ENCODE data around the gene FRMD3.

DNA sequence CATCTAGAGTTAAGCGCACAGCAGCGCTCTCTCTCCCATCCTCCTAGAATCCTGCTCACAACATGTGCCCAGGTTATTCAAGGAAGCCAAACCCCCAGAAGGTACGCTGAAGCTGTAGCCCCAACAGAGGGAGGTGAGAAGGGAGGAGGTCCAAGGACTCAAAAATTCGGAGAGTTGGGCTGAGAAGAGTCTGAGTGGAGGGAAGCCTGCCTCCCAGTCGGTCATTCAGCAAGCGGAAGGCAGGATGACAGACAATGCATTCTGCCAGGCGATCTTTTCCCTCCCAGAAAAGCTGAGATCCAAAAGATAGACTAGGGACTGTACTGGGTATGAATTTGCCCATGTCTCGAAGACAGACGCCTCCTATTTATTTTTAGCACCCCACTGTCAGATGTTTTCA lies 189.2 kb downstream of the FRMD3 start:
- TF ChIP-seq SP1 (IDR thresholded peaks at IDR 0.05) (no peak), ARNT (IDR thresholded peaks at IDR 0.05) (no peak), TARDBP (IDR thresholded peaks at IDR 0.05) (no peak), HDGF (IDR thresholded peaks at IDR 0.05; ENCODE audit: borderline replicate concordance) (no peak), FOXA1 (IDR thresholded peaks at IDR 0.05) (no peak)

All from HEK293T (cell line).